ENCODE results near the gene SH3GL1. TPM values are rescaled to one million over a fixed set of nuclear protein-coding genes. Genes with fewer than 3 reads are reported as not detected.

SH3GL1 gene
- polyA plus RNA-seq, 3 donors = 14.0 to 33.9 (median 15.0) TPM

DNA sequence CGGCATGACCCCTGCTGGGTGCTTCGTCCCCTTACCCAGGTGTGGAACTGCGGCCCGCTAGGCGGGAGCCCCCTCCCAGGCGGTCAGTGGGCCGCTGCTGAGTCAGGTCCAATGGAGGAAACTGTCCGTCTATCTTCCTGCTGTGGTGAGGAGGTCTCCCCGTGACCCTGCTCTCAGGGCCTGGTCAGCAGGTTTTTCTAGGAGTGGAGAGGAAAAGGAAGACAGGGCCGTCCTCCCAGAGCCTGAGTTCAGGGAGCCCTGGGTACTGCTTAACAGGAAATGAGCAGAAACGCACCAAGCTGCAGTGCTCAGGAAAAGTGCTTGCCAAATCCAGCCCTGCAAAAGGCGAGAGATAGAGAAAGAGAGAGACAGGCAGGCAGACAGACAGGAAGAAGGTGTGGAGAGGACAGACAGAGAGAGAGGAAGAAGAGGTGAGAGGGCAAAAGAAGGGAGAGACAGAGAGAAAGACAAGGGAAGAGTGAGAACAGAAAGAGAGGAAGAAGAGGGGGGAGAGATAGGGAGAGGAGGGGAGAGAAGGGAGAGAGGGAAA is 10.3 kb downstream of the SH3GL1 start:
- TF ChIP-seq, protein P1, sequence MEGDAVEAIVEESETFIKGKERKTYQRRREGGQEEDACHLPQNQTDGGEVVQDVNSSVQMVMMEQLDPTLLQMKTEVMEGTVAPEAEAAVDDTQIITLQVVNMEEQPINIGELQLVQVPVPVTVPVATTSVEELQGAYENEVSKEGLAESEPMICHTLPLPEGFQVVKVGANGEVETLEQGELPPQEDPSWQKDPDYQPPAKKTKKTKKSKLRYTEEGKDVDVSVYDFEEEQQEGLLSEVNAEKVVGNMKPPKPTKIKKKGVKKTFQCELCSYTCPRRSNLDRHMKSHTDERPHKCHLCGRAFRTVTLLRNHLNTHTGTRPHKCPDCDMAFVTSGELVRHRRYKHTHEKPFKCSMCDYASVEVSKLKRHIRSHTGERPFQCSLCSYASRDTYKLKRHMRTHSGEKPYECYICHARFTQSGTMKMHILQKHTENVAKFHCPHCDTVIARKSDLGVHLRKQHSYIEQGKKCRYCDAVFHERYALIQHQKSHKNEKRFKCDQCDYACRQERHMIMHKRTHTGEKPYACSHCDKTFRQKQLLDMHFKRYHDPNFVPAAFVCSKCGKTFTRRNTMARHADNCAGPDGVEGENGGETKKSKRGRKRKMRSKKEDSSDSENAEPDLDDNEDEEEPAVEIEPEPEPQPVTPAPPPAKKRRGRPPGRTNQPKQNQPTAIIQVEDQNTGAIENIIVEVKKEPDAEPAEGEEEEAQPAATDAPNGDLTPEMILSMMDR (IDR thresholded peaks at IDR 0.05) = no peak
- H3K4me3 Mint-ChIP-seq = peak overlapping the region; percentile 66 to 72
- H3K4me1 Mint-ChIP-seq = peaks cover 49% of the 10 kb centered on the region
- no peak overlapping the region for H2AFZ ChIP-seq (ENCODE audit: insufficient read depth, low read depth, low read length, poor library complexity, severe bottlenecking)
- H3K4me2 ChIP-seq (replicated peaks; ENCODE audit: extremely low read depth, low read length, poor library complexity, severe bottlenecking) = peak overlapping the region; percentile 45
- H3K9me3 ChIP-seq (replicated peaks in 1 of 2; ENCODE audit: control insufficient read depth in 1 of 2, insufficient read depth in 1 of 2, low read length in 2 of 2) = no peaks in the 10 kb centered on the region
- peaks cover 26 to 28% of the 10 kb centered on the region in 2 donors for H3K4me1 ChIP-seq (ENCODE audit: control insufficient read depth in 1 of 2, insufficient read depth in 2 of 2, low read length in 2 of 2)
- H4K20me1 ChIP-seq (ENCODE audit: insufficient read depth, low read length) = peaks cover 99% of the 10 kb centered on the region
- peak overlapping the region in 1 of 3 experiments; percentile 30 for H3K4me3 ChIP-seq (replicated peaks in 1 of 3; ENCODE audit: low read depth in 2 of 3, low read length in 3 of 3)
- peaks cover 29 to 69% of the 10 kb centered on the region in 2 donors for H3K36me3 Mint-ChIP-seq
- H3K9ac ChIP-seq (ENCODE audit: insufficient read depth, low read length, poor library complexity, severe bottlenecking) = peak overlapping the region; percentile 32
- H3K9me3 Mint-ChIP-seq = peaks cover 0 to 2% (median 0%) of the 10 kb centered on the region in 7 donors
- no peak for DNase-seq
- H3K79me2 ChIP-seq (ENCODE audit: insufficient read depth, low read length) = peaks cover 99% of the 10 kb centered on the region
- H3K36me3 ChIP-seq (replicated peaks in 1 of 2; ENCODE audit: control insufficient read depth in 1 of 2, insufficient read depth in 2 of 2, low read length in 2 of 2) = peaks cover 26 to 49% of the 10 kb centered on the region in 2 donors
- peak overlapping the region; percentile 76 to 91 (median 82) for H3K27ac Mint-ChIP-seq
- H3K27ac ChIP-seq (ENCODE audit: low read depth in 1 of 2, low read length in 2 of 2) = peak overlapping the region; percentile 53 to 83
- peaks cover 0 to 2% (median 0%) of the 10 kb centered on the region in 3 donors for H3K27me3 Mint-ChIP-seq (ENCODE audit: low read depth in 3 of 3)
- 44% methylated on average over 7 of the region's 12 CpGs for WGBS (ENCODE audit: insufficient coverage)
- intact Hi-C loops (cut with micrococcal nuclease) = no loop called here
- no peaks in the 10 kb centered on the region for H3K27me3 ChIP-seq (ENCODE audit: control insufficient read depth in 2 of 2, insufficient read depth in 2 of 2, low read length in 2 of 2)

GRCh38 chr19:4389511-4390016 is 10.8 kb downstream of the SH3GL1 start:
- Histone ChIP-seq H3K27ac (ENCODE audit: low read depth in 1 of 2, low read length in 2 of 2) (peak overlapping the region; percentile 53 to 83), H3K4me2 (replicated peaks; ENCODE audit: extremely low read depth, low read length, poor library complexity, severe bottlenecking) (no peak overlapping the region), H3K4me3 (replicated peaks in 1 of 3; ENCODE audit: low read depth in 2 of 3, low read length in 3 of 3) (no peak overlapping the region), H4K20me1 (ENCODE audit: insufficient read depth, low read length) (peaks cover 99% of the 10 kb centered on the region), H3K27me3 (ENCODE audit: control insufficient read depth in 2 of 2, insufficient read depth in 2 of 2, low read length in 2 of 2) (no peaks in the 10 kb centered on the region), H2AFZ (ENCODE audit: insufficient read depth, low read depth, low read length, poor library complexity, severe bottlenecking) (no peak overlapping the region), H3K4me1 (ENCODE audit: control insufficient read depth in 1 of 2, insufficient read depth in 2 of 2, low read length in 2 of 2) (peaks cover 26 to 28% of the 10 kb centered on the region in 2 donors), H3K36me3 (replicated peaks in 1 of 2; ENCODE audit: control insufficient read depth in 1 of 2, insufficient read depth in 2 of 2, low read length in 2 of 2) (peaks cover 24 to 49% of the 10 kb centered on the region in 2 donors), H3K9me3 (replicated peaks in 1 of 2; ENCODE audit: control insufficient read depth in 1 of 2, insufficient read depth in 1 of 2, low read length in 2 of 2) (no peaks in the 10 kb centered on the region), H3K9ac (ENCODE audit: insufficient read depth, low read length, poor library complexity, severe bottlenecking) (no peak overlapping the region), H3K79me2 (ENCODE audit: insufficient read depth, low read length) (peaks cover 99% of the 10 kb centered on the region)
- Mint-ChIP-seq H3K9me3 (peaks cover 0 to 2% (median 0%) of the 10 kb centered on the region in 7 donors), H3K4me1 (peaks cover 44% of the 10 kb centered on the region), H3K4me3 (no peak overlapping the region), H3K36me3 (peaks cover 25 to 69% of the 10 kb centered on the region in 2 donors), H3K27ac (peak overlapping the region; percentile 72 to 91 (median 82)), H3K27me3 (ENCODE audit: low read depth in 3 of 3) (peaks cover 0 to 2% (median 0%) of the 10 kb centered on the region in 3 donors)
- intact Hi-C loops (cut with micrococcal nuclease) = no loop called here
- WGBS (ENCODE audit: insufficient coverage) = 91% methylated on average over 17 of the region's 17 CpGs
- TF ChIP-seq, protein P1 (IDR thresholded peaks at IDR 0.05) = no peak
- no peak for DNase-seq
